A549 (cell line): Measurements from ENCODE around the gene LGALS7B. TPM values are rescaled to one million over a fixed set of nuclear protein-coding genes. Genes with fewer than 3 reads are reported as not detected.

Source experiments
- ATAC-seq, 2 experiments: fragments of 200-7000 bp in 1 of 2; fragments of >200 bp in 1 of 2; cut with Nextera tagmentation in 1 of 2; cut with Tn5 transposase in 1 of 2; 3 replicates each; pipeline versions ENCODE4 v1.8.0 to v1.9.1; 2018 to 2020; ENCODE audit warnings: mild to moderate bottlenecking in 1 of 2, moderate library complexity in 1 of 2
- CTCF ChIA-PET: fragments of 300-600 bp; sonication (Branson Sonifier 250); formaldehyde crosslinking; extraction: SDS; loops from one replicate; lab custom pipeline; 2021; ENCODE audit warnings: antibody characterized with exemption, inconsistent platforms; lab: Yijun Ruan, JAX
- POLR2A ChIA-PET: fragments of 350-600 bp; formaldehyde crosslinking; extraction: SDS; loops from one replicate; lab custom pipeline; 2021; ENCODE audit warnings: antibody characterized with exemption, inconsistent platforms; lab: Yijun Ruan, JAX
- DNase-seq, 2 experiments: peaks; one replicate each; pipeline versions ENCODE4 v3.0.0 to v3.0.0-alpha.2; 2011 to 2016; ENCODE audit warnings: low read depth in 1 of 2, low spot score in 1 of 2
- FAIRE-seq: peaks from 2 replicates; lab custom pipeline; 2011; peaks lifted over from hg19 to GRCh38; lab: Jason Lieb, UNC
- H3K27ac ChIP-seq, 2 experiments: fragments of >200 bp; sonication (Bioruptor Twin); formaldehyde crosslinking; 3 replicates each; pipeline ENCODE4 v1.5.1; 2016 to 2017
- H3K4me1 ChIP-seq: fragments of >200 bp; sonication (Bioruptor Twin); formaldehyde crosslinking; 3 replicates; pipeline ENCODE4 v1.6.1; 2016
- H3K4me2 ChIP-seq: fragments of >200 bp; sonication (Bioruptor Twin); formaldehyde crosslinking; 3 replicates; pipeline ENCODE4 v1.6.1; 2016
- H3K4me3 ChIP-seq: fragments of >200 bp; sonication (Bioruptor Twin); formaldehyde crosslinking; 3 replicates; pipeline ENCODE4 v1.5.1; 2016
- H3K9me3 ChIP-seq: fragments of >200 bp; sonication (Bioruptor Twin); formaldehyde crosslinking; 3 replicates; pipeline ENCODE4 v1.6.1; 2016
- ATOH8 ChIP-seq: fragments of 250-450 bp; sonication (Bioruptor Pico); IDR thresholded peaks from 2 replicates; pipeline ENCODE4 v1.5.0; 2020; ENCODE audit warnings: low read depth, mild to moderate bottlenecking, moderate library complexity
- CBX8 ChIP-seq: fragments of 200-600 bp; sonication (generic); IDR thresholded peaks from 2 replicates; pipeline ENCODE4 v1.6.1; 2016
- EHF ChIP-seq: fragments of 250-450 bp; sonication (Bioruptor Pico); IDR thresholded peaks from 2 replicates; pipeline ENCODE4 v1.5.0; 2020; ENCODE audit warnings: mild to moderate bottlenecking
- EHMT2 ChIP-seq: fragments of 200-600 bp; sonication (generic); IDR thresholded peaks from 2 replicates; pipeline ENCODE4 v1.6.1; 2016; ENCODE audit warnings: antibody characterized with exemption, low read depth, mild to moderate bottlenecking, moderate library complexity
- FOSB ChIP-seq: fragments of 250-450 bp; sonication (Bioruptor Pico); IDR thresholded peaks from 2 replicates; pipeline ENCODE4 v1.5.0; 2020; ENCODE audit warnings: mild to moderate bottlenecking, moderate library complexity
- FOSL2 ChIP-seq, 2 experiments: fragments of 450-650 bp in 1 of 2; fragments of >200 bp in 1 of 2; sonication (Bioruptor Twin) in 1 of 2; formaldehyde crosslinking; IDR thresholded peaks; 2 replicates each; pipeline versions ENCODE4 v1.5.0 to v1.6.1; 2016 to 2020; ENCODE audit warnings: mild to moderate bottlenecking in 1 of 2, moderate library complexity in 1 of 2
- HDAC2 ChIP-seq: fragments of 200-600 bp; sonication (generic); IDR thresholded peaks from 2 replicates; pipeline ENCODE4 v1.6.1; 2016
- HES2 ChIP-seq: fragments of >200 bp; sonication (Bioruptor Twin); formaldehyde crosslinking; IDR thresholded peaks from 2 replicates; pipeline ENCODE4 v1.6.1; 2016
- HOXA7 ChIP-seq: fragments of 250-450 bp; sonication (Bioruptor Pico); IDR thresholded peaks from 2 replicates; pipeline ENCODE4 v1.5.0; 2020; ENCODE audit warnings: mild to moderate bottlenecking, moderate library complexity
- HOXB13 ChIP-seq: fragments of 250-450 bp; sonication (Bioruptor Pico); IDR thresholded peaks from 2 replicates; pipeline ENCODE4 v1.5.0; 2020; ENCODE audit warnings: low read depth, mild to moderate bottlenecking, moderate library complexity
- HOXB5 ChIP-seq: fragments of 250-450 bp; sonication (Bioruptor Pico); IDR thresholded peaks from 2 replicates; pipeline ENCODE4 v1.5.0; 2020; ENCODE audit warnings: mild to moderate bottlenecking, moderate library complexity
- JUNB ChIP-seq: fragments of >200 bp; sonication (Bioruptor Twin); formaldehyde crosslinking; IDR thresholded peaks from 2 replicates; pipeline ENCODE4 v1.6.1; 2016
- KDM5A ChIP-seq: fragments of 200-600 bp; sonication (generic); IDR thresholded peaks from 2 replicates; pipeline ENCODE4 v1.6.1; 2016; ENCODE audit warnings: antibody characterized with exemption, mild to moderate bottlenecking
- MAZ ChIP-seq: fragments of 150-350 bp; IDR thresholded peaks from 2 replicates; pipeline ENCODE4 v1.6.1; 2014; ENCODE audit warnings: antibody characterized with exemption, low read depth, low read length, borderline replicate concordance
- NFE2L2 ChIP-seq: fragments of 150-350 bp; conservative IDR thresholded peaks from 2 replicates; pipeline ENCODE4 v1.6.1; 2014; ENCODE audit warnings: low read length
- PBX3 ChIP-seq: IDR thresholded peaks from 2 replicates; pipeline ENCODE4 v1.6.1; 2012
- PHF8 ChIP-seq: fragments of 200-600 bp; sonication (generic); IDR thresholded peaks from 2 replicates; pipeline ENCODE4 v1.6.1; 2016; ENCODE audit warnings: low read depth, mild to moderate bottlenecking, antibody characterized with exemption, moderate library complexity, borderline replicate concordance
- POLR2A ChIP-seq: IDR thresholded peaks from 2 replicates; pipeline ENCODE4 v1.6.1; 2012; ENCODE audit warnings: mild to moderate bottlenecking, low read length
- POLR2AphosphoS2 ChIP-seq: conservative IDR thresholded peaks from 2 replicates; pipeline ENCODE4 v1.6.1; 2012; ENCODE audit warnings: low read length, improper control_type of control experiment, inconsistent platforms
- RAD21 ChIP-seq, 2 experiments: fragments of >200 bp in 1 of 2; sonication (Bioruptor Twin) in 1 of 2; formaldehyde crosslinking in 1 of 2; IDR thresholded peaks in 1 of 2; conservative IDR thresholded peaks in 1 of 2; 2 replicates in 1 of 2; 3 replicates in 1 of 2; pipeline ENCODE4 v1.6.1; 2012 to 2018; ENCODE audit warnings: inconsistent platforms in 1 of 2
- RCOR1 ChIP-seq: fragments of 150-350 bp; IDR thresholded peaks from 2 replicates; pipeline ENCODE4 v1.6.1; 2014; ENCODE audit warnings: antibody characterized with exemption, low read length, low read depth
- RFX5 ChIP-seq: fragments of 450-650 bp; IDR thresholded peaks from 2 replicates; pipeline ENCODE4 v1.7.1; 2014; ENCODE audit warnings: antibody characterized with exemption, mild to moderate bottlenecking, moderate library complexity
- TP53 ChIP-seq: fragments of 250-450 bp; sonication (Bioruptor Pico); IDR thresholded peaks from 2 replicates; pipeline ENCODE4 v1.5.0; 2021; ENCODE audit warnings: mild to moderate bottlenecking, moderate library complexity
- ZSCAN20 ChIP-seq: fragments of 250-450 bp; sonication (Bioruptor Pico); IDR thresholded peaks from 2 replicates; pipeline ENCODE4 v1.8.0; 2022; ENCODE audit warnings: mild to moderate bottlenecking, moderate library complexity
- WGBS: methylation state at CpG from one replicate; pipeline ENCODE4 v1.1.6; 2017; ENCODE audit errors: missing lambda C conversion rate; 5-methylcytosine and 5-hydroxymethylcytosine counted together
- polyA plus RNA-seq, 4 experiments: library from polyadenylated mRNA; depleted of rRNA in 3 of 4; stranded (reverse); fragments of >200 nt; fragmentation: RNase III in 1 of 4; extraction: RNeasy Plus Mini Kit Qiagen cat#74134 plus additional on column Dnase treatment in 1 of 4; gene quantifications; 2 replicates in 3 of 4; 3 replicates in 1 of 4; pipeline ENCODE4 v1.2.3, GENCODE V29; 2011 to 2017
- TF ChIP-seq, protein P1 (sequence below): fragments of >200 bp; sonication (Bioruptor Twin); formaldehyde crosslinking; IDR thresholded peaks from 3 replicates; pipeline ENCODE4 v1.5.1; 2016
- TF ChIP-seq, protein P2 (sequence below): fragments of 250-450 bp; sonication (Bioruptor Pico); IDR thresholded peaks from 2 replicates; pipeline ENCODE4 v1.5.0; 2021; ENCODE audit warnings: mild to moderate bottlenecking, moderate library complexity, borderline replicate concordance
- TF ChIP-seq, protein P3 (sequence below): fragments of 200-600 bp; sonication (generic); IDR thresholded peaks from 2 replicates; pipeline ENCODE4 v1.6.1; 2016; ENCODE audit warnings: antibody characterized with exemption, mild to moderate bottlenecking, moderate library complexity

Gene LGALS7B
- polyA plus RNA-seq, 2 of the 4 experiments (the other 2 are of a cell fraction) = 0.27 TPM; not detected in 1

GRCh38 chr19:38836983-38837626 lies 48.1 kb downstream of the LGALS7B start:
- DNase-seq = no peak
- H3K4me2 ChIP-seq = peak overlapping the region; percentile 40
- peak overlapping the region; percentile 39 to 76; a peak in 5 of 6 replicates for H3K27ac ChIP-seq
- CTCF ChIA-PET = interaction anchor here (0.9 to 3.4 kb wide), 11 partner anchors 10 to 293 kb away, joined by 3 to 21 read pairs (median 7); partner anchors contain the start of genes MRPS12 and SARS2
- H3K9me3 ChIP-seq = no peaks in the 10 kb centered on the region
- TF ChIP-seq MAZ (no peak), FOSL2 (IDR thresholded peaks at IDR 0.05) (no peak), FOSL2 (CRISPR knock-in tag; IDR thresholded peaks at IDR 0.05) (no peak), JUNB (no peak), HOXB13 (no peak), HOXB5 (CRISPR knock-in tag) (no peak), RCOR1 (no peak), POLR2A (peak; percentile 5; the same call in 1 of the 2 replicates), EHMT2 (no peak), CBX8 (no peak), HOXA7 (CRISPR knock-in tag) (no peak), EHF (CRISPR knock-in tag) (0 out of 2 replicates have a peak, but pooled peaks have one; percentile 22), ATOH8 (0 out of 2 replicates have a peak, but pooled peaks have one; percentile 8), NFE2L2 (no peak), FOSB (CRISPR knock-in tag) (no peak), RFX5 (no peak), RAD21 (conservative IDR thresholded peaks at IDR 0.05 in 1 of 2, IDR thresholded peaks at IDR 0.05 in 1 of 2) (no peak), PBX3 (no peak), KDM5A (no peak), PHF8 (no peak), TP53 (CRISPR knock-in tag) (no peak), HDAC2 (no peak), POLR2AphosphoS2 (no peak; the same call in 1 of the 2 replicates), ZSCAN20 (no peak), HES2 (no peak)
- TF ChIP-seq, protein P1, sequence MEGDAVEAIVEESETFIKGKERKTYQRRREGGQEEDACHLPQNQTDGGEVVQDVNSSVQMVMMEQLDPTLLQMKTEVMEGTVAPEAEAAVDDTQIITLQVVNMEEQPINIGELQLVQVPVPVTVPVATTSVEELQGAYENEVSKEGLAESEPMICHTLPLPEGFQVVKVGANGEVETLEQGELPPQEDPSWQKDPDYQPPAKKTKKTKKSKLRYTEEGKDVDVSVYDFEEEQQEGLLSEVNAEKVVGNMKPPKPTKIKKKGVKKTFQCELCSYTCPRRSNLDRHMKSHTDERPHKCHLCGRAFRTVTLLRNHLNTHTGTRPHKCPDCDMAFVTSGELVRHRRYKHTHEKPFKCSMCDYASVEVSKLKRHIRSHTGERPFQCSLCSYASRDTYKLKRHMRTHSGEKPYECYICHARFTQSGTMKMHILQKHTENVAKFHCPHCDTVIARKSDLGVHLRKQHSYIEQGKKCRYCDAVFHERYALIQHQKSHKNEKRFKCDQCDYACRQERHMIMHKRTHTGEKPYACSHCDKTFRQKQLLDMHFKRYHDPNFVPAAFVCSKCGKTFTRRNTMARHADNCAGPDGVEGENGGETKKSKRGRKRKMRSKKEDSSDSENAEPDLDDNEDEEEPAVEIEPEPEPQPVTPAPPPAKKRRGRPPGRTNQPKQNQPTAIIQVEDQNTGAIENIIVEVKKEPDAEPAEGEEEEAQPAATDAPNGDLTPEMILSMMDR = no peak
- TF ChIP-seq, protein P2, sequence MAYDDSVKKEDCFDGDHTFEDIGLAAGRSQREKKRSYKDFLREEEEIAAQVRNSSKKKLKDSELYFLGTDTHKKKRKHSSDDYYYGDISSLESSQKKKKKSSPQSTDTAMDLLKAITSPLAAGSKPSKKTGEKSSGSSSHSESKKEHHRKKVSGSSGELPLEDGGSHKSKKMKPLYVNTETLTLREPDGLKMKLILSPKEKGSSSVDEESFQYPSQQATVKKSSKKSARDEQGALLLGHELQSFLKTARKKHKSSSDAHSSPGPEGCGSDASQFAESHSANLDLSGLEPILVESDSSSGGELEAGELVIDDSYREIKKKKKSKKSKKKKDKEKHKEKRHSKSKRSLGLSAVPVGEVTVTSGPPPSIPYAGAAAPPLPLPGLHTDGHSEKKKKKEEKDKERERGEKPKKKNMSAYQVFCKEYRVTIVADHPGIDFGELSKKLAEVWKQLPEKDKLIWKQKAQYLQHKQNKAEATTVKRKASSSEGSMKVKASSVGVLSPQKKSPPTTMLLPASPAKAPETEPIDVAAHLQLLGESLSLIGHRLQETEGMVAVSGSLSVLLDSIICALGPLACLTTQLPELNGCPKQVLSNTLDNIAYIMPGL (CRISPR knock-in tag) = no peak
- TF ChIP-seq, protein P3, sequence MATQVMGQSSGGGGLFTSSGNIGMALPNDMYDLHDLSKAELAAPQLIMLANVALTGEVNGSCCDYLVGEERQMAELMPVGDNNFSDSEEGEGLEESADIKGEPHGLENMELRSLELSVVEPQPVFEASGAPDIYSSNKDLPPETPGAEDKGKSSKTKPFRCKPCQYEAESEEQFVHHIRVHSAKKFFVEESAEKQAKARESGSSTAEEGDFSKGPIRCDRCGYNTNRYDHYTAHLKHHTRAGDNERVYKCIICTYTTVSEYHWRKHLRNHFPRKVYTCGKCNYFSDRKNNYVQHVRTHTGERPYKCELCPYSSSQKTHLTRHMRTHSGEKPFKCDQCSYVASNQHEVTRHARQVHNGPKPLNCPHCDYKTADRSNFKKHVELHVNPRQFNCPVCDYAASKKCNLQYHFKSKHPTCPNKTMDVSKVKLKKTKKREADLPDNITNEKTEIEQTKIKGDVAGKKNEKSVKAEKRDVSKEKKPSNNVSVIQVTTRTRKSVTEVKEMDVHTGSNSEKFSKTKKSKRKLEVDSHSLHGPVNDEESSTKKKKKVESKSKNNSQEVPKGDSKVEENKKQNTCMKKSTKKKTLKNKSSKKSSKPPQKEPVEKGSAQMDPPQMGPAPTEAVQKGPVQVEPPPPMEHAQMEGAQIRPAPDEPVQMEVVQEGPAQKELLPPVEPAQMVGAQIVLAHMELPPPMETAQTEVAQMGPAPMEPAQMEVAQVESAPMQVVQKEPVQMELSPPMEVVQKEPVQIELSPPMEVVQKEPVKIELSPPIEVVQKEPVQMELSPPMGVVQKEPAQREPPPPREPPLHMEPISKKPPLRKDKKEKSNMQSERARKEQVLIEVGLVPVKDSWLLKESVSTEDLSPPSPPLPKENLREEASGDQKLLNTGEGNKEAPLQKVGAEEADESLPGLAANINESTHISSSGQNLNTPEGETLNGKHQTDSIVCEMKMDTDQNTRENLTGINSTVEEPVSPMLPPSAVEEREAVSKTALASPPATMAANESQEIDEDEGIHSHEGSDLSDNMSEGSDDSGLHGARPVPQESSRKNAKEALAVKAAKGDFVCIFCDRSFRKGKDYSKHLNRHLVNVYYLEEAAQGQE = no peak
- H3K4me3 ChIP-seq = no peak overlapping the region
- FAIRE-seq = no peak
- POLR2A ChIA-PET = interaction anchor here (0.6 to 6.5 kb wide), 7 partner anchors 9 to 189 kb away, joined by 3 to 62 read pairs (median 5); partner anchors contain the start of genes ACTN4 and HNRNPL
- ATAC-seq = peak; percentile 4 to 8; a peak in 4 of 6 replicates
- H3K4me1 ChIP-seq = peaks cover 85% of the 10 kb centered on the region
- WGBS = 86% methylated on average over 6 of the region's 6 CpGs
